Suprapubic skin (tissue), 4 donors: ENCODE measurements around the gene HASPIN.

Experiments
- CTCF ChIP-seq, 2 donors: fragments of 200-600 bp in 1 of 2; fragments of 450-650 bp in 1 of 2; sonication (generic) in 1 of 2; IDR thresholded peaks; one replicate each; pipeline ENCODE4 v1.5.1; 2016 to 2019; ENCODE audit warnings: antibody characterized with exemption in 2 of 2, mild to moderate bottlenecking in 1 of 2, moderate library complexity in 1 of 2
- EP300 ChIP-seq: sonication (generic); formaldehyde crosslinking; IDR thresholded peaks from one replicate; pipeline ENCODE4 v1.6.1; 2017; ENCODE audit warnings: antibody characterized with exemption
- POLR2A ChIP-seq, 2 donors: fragments of 450-650 bp; IDR thresholded peaks; one replicate each; pipeline ENCODE4 v1.6.1; 2017; ENCODE audit warnings: antibody characterized with exemption in 2 of 2, mild to moderate bottlenecking in 2 of 2, moderate library complexity in 2 of 2
- POLR2AphosphoS5 ChIP-seq, 3 donors: sonication (generic); formaldehyde crosslinking; IDR thresholded peaks; one replicate each; pipeline ENCODE4 v1.6.1; 2017; ENCODE audit warnings: antibody characterized with exemption in 3 of 3

GRCh38 chr17:3773511-3773910, 49.8 kb downstream of the HASPIN start:
- TF ChIP-seq CTCF (IDR thresholded peaks at IDR 0.05) = no peak
- TF ChIP-seq EP300 = no peak
- no peak for TF ChIP-seq POLR2A (IDR thresholded peaks at IDR 0.05)
- TF ChIP-seq POLR2AphosphoS5 (IDR thresholded peaks at IDR 0.05) = no peak
